ENCODE data around the gene RNASEH1. TPM values are rescaled to one million over a fixed set of nuclear protein-coding genes. Genes with fewer than 3 reads are reported as not detected.

RNASEH1 gene
- total and polyA plus RNA-seq, 2 of the 8 experiments (the other 6 are each of a cell fraction or from before 2014, with no cell fraction given) = 11.7 to 42.7 TPM

- WGBS, 2 experiments (ENCODE audit: extremely low coverage in 1 of 2, insufficient coverage in 1 of 2, insufficient read length in 1 of 2, insufficient replicate concordance in 2 of 2, low coverage in 1 of 2, low lambda C conversion rate in 2 of 2, missing lambda C conversion rate in 1 of 2) = 90% methylated on average over 19 of the region's 22 CpGs; no CpG with 5 or more reads in 1 of the 2 experiments
- Histone ChIP-seq H3K14ac (ENCODE audit: insufficient read length) (no peak overlapping the region), H3K18ac (ENCODE audit: extremely low read depth, low read length) (no peak overlapping the region), H2AFZ (ENCODE audit: low read length) (no peak overlapping the region), H4K20me1 (replicated peaks in 1 of 2; ENCODE audit: control insufficient read depth in 1 of 2, insufficient read depth in 2 of 2, low read length in 2 of 2) (peaks cover 0 to 2% of the 10 kb centered on the region in 2 experiments), H2BK12ac (ENCODE audit: low read depth, low read length) (no peak overlapping the region), H3K9ac (replicated peaks in 1 of 4; ENCODE audit: extremely low read depth in 1 of 4, low read depth in 3 of 4, low read length in 3 of 4) (no peak overlapping the region), H3K36me3 (ENCODE audit: control insufficient read depth in 2 of 4, insufficient read depth in 4 of 4, low read length in 3 of 4) (no peaks in the 10 kb centered on the region), H3K23me2 (ENCODE audit: low read depth, low read length) (no peaks in the 10 kb centered on the region), H2AK5ac (ENCODE audit: low read depth, low read length) (no peak overlapping the region), H3K79me1 (ENCODE audit: low read depth, low read length) (no peaks in the 10 kb centered on the region), H3K56ac (replicated peaks; ENCODE audit: insufficient read length, low read depth, low read length) (no peak overlapping the region), H2BK120ac (replicated peaks; ENCODE audit: low read depth, low read length) (no peak overlapping the region), H3K4me1 (replicated peaks in 1 of 4; ENCODE audit: control insufficient read depth in 3 of 4, insufficient read depth in 4 of 4, low read length in 3 of 4) (no peaks in the 10 kb centered on the region), H2BK20ac (ENCODE audit: low read length) (no peak overlapping the region), H3K4me3 (ENCODE audit: extremely low read depth in 1 of 4, insufficient read depth in 2 of 4, low read depth in 3 of 4, low read length in 4 of 4) (no peak overlapping the region), H3K27me3 (replicated peaks in 1 of 4; ENCODE audit: control insufficient read depth in 3 of 4, extremely low read depth in 1 of 4, insufficient read depth in 3 of 4, low read length in 3 of 4) (no peaks in the 10 kb centered on the region), H3K9me3 (ENCODE audit: insufficient read depth in 2 of 2, low read depth in 1 of 2, low read length in 1 of 2) (no peaks in the 10 kb centered on the region), H4K5ac (ENCODE audit: insufficient read length, low read depth, low read length) (no peak overlapping the region), H3K4ac (replicated peaks; ENCODE audit: insufficient read length, low read depth, low read length) (no peak overlapping the region), H4K8ac (ENCODE audit: extremely low read depth, insufficient read depth, low read length) (no peak overlapping the region), H3K79me2 (ENCODE audit: control insufficient read depth in 1 of 2, insufficient read depth in 2 of 2, low read length in 2 of 2) (no peaks in the 10 kb centered on the region), H4K91ac (replicated peaks; ENCODE audit: insufficient read length, low read length) (no peak overlapping the region), H2BK5ac (ENCODE audit: low read depth, low read length) (no peak overlapping the region), H2BK15ac (ENCODE audit: low read length) (no peak overlapping the region), H3K27ac (ENCODE audit: low read depth, low read length) (no peak overlapping the region), H3K4me2 (ENCODE audit: insufficient read depth in 1 of 2, low read depth in 2 of 2, low read length in 2 of 2) (no peak overlapping the region), H3K23ac (ENCODE audit: insufficient read length) (no peak overlapping the region)
- no peak for DNase-seq (ENCODE audit: low read depth in 1 of 2, low spot score in 2 of 2)
- CTCF ChIA-PET (ENCODE audit: partially characterized antibody) = interaction anchor here (0.9 to 1.9 kb wide), 5 partner anchors 10 to 178 kb away, joined by 3 to 8 read pairs (median 7); no protein-coding TSS in a partner anchor
- FAIRE-seq = no peak
- POLR2A ChIA-PET (ENCODE audit: partially characterized antibody) = interaction anchor here (0.7 to 1.5 kb wide), 5 partner anchors 13 to 43 kb away, joined by 3 to 4 read pairs (median 3); no protein-coding TSS in a partner anchor
- TF ChIP-seq, protein P1, sequence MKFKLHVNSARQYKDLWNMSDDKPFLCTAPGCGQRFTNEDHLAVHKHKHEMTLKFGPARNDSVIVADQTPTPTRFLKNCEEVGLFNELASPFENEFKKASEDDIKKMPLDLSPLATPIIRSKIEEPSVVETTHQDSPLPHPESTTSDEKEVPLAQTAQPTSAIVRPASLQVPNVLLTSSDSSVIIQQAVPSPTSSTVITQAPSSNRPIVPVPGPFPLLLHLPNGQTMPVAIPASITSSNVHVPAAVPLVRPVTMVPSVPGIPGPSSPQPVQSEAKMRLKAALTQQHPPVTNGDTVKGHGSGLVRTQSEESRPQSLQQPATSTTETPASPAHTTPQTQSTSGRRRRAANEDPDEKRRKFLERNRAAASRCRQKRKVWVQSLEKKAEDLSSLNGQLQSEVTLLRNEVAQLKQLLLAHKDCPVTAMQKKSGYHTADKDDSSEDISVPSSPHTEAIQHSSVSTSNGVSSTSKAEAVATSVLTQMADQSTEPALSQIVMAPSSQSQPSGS (IDR thresholded peaks at IDR 0.05; ENCODE audit: low read length) = no peak
- TF ChIP-seq SIX5 (IDR thresholded peaks at IDR 0.05; ENCODE audit: low read depth, low read length) (no peak), BCL11A (IDR thresholded peaks at IDR 0.05; ENCODE audit: low read depth in 2 of 2, low read length in 2 of 2) (no peak), TBP (IDR thresholded peaks at IDR 0.05; ENCODE audit: low read depth, low read length) (no peak), POLR2AphosphoS5 (IDR thresholded peaks at IDR 0.05; ENCODE audit: low read depth, low read length) (no peak), TAF7 (optimal IDR thresholded peaks at IDR 0.05; ENCODE audit: borderline replicate concordance, low read depth, low read length) (no peak), CEBPB (IDR thresholded peaks at IDR 0.05; ENCODE audit: low read depth, low read length) (no peak), TAF1 (IDR thresholded peaks at IDR 0.05; ENCODE audit: low read depth, low read length) (no peak), RNF2 (IDR thresholded peaks at IDR 0.05; ENCODE audit: borderline replicate concordance, low read depth, low read length, missing control alignments, poor library complexity, severe bottlenecking) (no peak), CBX5 (IDR thresholded peaks at IDR 0.05; ENCODE audit: low read depth, low read length) (no peak)
- TF ChIP-seq, protein P2, sequence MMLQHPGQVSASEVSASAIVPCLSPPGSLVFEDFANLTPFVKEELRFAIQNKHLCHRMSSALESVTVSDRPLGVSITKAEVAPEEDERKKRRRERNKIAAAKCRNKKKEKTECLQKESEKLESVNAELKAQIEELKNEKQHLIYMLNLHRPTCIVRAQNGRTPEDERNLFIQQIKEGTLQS (IDR thresholded peaks at IDR 0.05; ENCODE audit: insufficient read depth, low read depth, low read length) = no peak
Observed at GRCh38 chr2:3601561-3602271, 43.6 kb upstream of the RNASEH1 start.

Measured in H1 (cell line).